Activated gamma-delta T cell (primary cell): ENCODE results near the gene EPRS1.
"Not testable (repeated sequence)": the region's sequence is repeated elsewhere in the genome, so short reads cannot be mapped to it uniquely, and the experiment has no call there.

Experiments used
- DNase-seq: peaks from one replicate; lab custom pipeline; 2025; lab: John Stamatoyannopoulos, UW
- total RNA-seq, 2 donors: gene quantifications; one replicate each; lab custom pipeline; 2026; lab: John Stamatoyannopoulos, UW

The EPRS1 gene
- 250 to 259 reads per million in 2 donors for total RNA-seq

- peak; percentile 93 for DNase-seq
These were observed at the start of gene EPRS1 for GRCh38 chr1:220046052-220046930. EPRS1 (minus strand) TSS chr1:220046505; CDS start chr1:220046388, 117 bp downstream.

- peak; percentile 86 for DNase-seq
These were observed 48.0 kb upstream of the EPRS1 start, which contains the start of gene IARS2 for GRCh38 chr1:220094016-220094911. IARS2 (plus strand) TSS chr1:220094132; CDS start chr1:220094217, 85 bp downstream.

GRCh38 chr1:220093361-220094015 lies 47.2 kb upstream of the EPRS1 start:
- no peak for DNase-seq

- DNase-seq: no peak
These were observed 46.4 kb upstream of the EPRS1 start for GRCh38 chr1:220092694-220093093.

GRCh38 chr1:220089650-220090556 lies 43.6 kb upstream of the EPRS1 start, which contains the start of gene BPNT1:
BPNT1 (minus strand) TSS chr1:220089788; CDS start chr1:220079846, 9,942 bp downstream.
- peak; percentile 62 for DNase-seq

GRCh38 chr1:220086261-220086686 lies 40.0 kb upstream of the EPRS1 start:
- DNase-seq: not testable (repeated sequence)

- no peak for DNase-seq
These were observed 38.2 kb upstream of the EPRS1 start for GRCh38 chr1:220084460-220084859.

- no peak for DNase-seq
These were observed 31.6 kb upstream of the EPRS1 start for GRCh38 chr1:220077887-220078286.

- DNase-seq: no peak
These were observed 30.8 kb upstream of the EPRS1 start for GRCh38 chr1:220076861-220077762.

GRCh38 chr1:220067269-220068204 lies 21.2 kb upstream of the EPRS1 start:
- DNase-seq: no peak

GRCh38 chr1:220062629-220063028 lies 16.3 kb upstream of the EPRS1 start:
- DNase-seq: no peak

- no peak for DNase-seq
These were observed 14.6 kb upstream of the EPRS1 start for GRCh38 chr1:220060876-220061275.

GRCh38 chr1:220056374-220056773 lies 10.1 kb upstream of the EPRS1 start:
- DNase-seq: no peak

- no peak for DNase-seq
These were observed 801 bp downstream of the EPRS1 start for GRCh38 chr1:220045356-220046051.

GRCh38 chr1:220044678-220045355 lies 1.5 kb downstream of the EPRS1 start:
- DNase-seq: no peak

GRCh38 chr1:220043646-220044045 lies 2.7 kb downstream of the EPRS1 start:
- no peak for DNase-seq

GRCh38 chr1:220040028-220040596 lies 6.2 kb downstream of the EPRS1 start:
- DNase-seq: no peak
